Fibroblast of skin of right biceps (primary cell): Measurements from ENCODE around the gene COMT.
"Not testable (repeated sequence)": the region's sequence is repeated elsewhere in the genome, so short reads cannot be mapped to it uniquely, and the experiment has no call there.

ENCODE experiments used
- DNase-seq: peaks from one replicate; pipeline ENCODE4 v3.0.0-alpha.2; 2013

The COMT gene

GRCh38 chr22:19930551-19931486, 10.8 kb upstream of the COMT start:
- no peak for DNase-seq

- no peak for DNase-seq
Measured at GRCh38 chr22:19931514-19931913, 10.1 kb upstream of the COMT start.

- no peak for DNase-seq
Measured at GRCh38 chr22:19932367-19933206, 9.0 kb upstream of the COMT start.

- no peak for DNase-seq
Measured at GRCh38 chr22:19933341-19934241, 8.0 kb upstream of the COMT start.

GRCh38 chr22:19935123-19935718, 6.4 kb upstream of the COMT start:
- not testable (repeated sequence) for DNase-seq

- DNase-seq: no peak
Measured at GRCh38 chr22:19936513-19936912, 5.1 kb upstream of the COMT start.

GRCh38 chr22:19937616-19938473, 3.7 kb upstream of the COMT start:
- DNase-seq: no peak

- DNase-seq: no peak
Measured at GRCh38 chr22:19940536-19941364, 822 bp upstream of the COMT start.

GRCh38 chr22:19942157-19943081, 847 bp downstream of the COMT start:
- peak; percentile 77 for DNase-seq

GRCh38 chr22:19943082-19944026, 1.8 kb downstream of the COMT start:
- DNase-seq: peak; percentile 94

GRCh38 chr22:19948057-19948760, 6.6 kb downstream of the COMT start:
- DNase-seq: no peak

- DNase-seq: no peak
Measured at GRCh38 chr22:19951346-19951745, 9.8 kb downstream of the COMT start.

GRCh38 chr22:19955241-19956128, 13.9 kb downstream of the COMT start:
- DNase-seq: no peak

- DNase-seq: no peak
Measured at GRCh38 chr22:19957445-19957844, 15.9 kb downstream of the COMT start.

- peak; percentile 36 for DNase-seq
Measured at GRCh38 chr22:19958083-19959042, 16.8 kb downstream of the COMT start.
